H1 (cell line): Measurements from ENCODE around the gene PDIA3. TPM values are rescaled to one million over a fixed set of nuclear protein-coding genes. Genes with fewer than 3 reads are reported as not detected.

Source experiments
- CREB1 ChIP-seq: IDR thresholded peaks from 2 replicates; pipeline ENCODE4 v1.6.1; 2012; ENCODE audit warnings: inconsistent platforms
- CTCF ChIP-seq, 3 experiments: IDR thresholded peaks; 1 replicate in 2 of 3; 2 replicates in 1 of 3; pipeline versions ENCODE4 v1.5.1 to v1.6.1; 2011; ENCODE audit warnings: low read length in 3 of 3, mild to moderate bottlenecking in 3 of 3, inconsistent platforms in 2 of 3, low read depth in 1 of 3, moderate library complexity in 1 of 3; ENCODE audit not compliant: insufficient read depth in 1 of 3; ENCODE audit errors: control extremely low read depth in 1 of 3
- SUZ12 ChIP-seq: fragments of 200-600 bp; sonication (generic); IDR thresholded peaks from 2 replicates; pipeline ENCODE4 v1.6.1; 2012; ENCODE audit warnings: mild to moderate bottlenecking, inconsistent platforms, low read length, moderate library complexity, mixed read lengths
- polyA plus RNA-seq, 7 experiments: library from polyadenylated mRNA; depleted of rRNA in 3 of 7; stranded (reverse) in 5 of 7; unstranded in 2 of 7; fragments of >200 nt in 5 of 7; fragments of 200-250 nt in 2 of 7; gene quantifications; 1 replicate in 5 of 7; 2 replicates in 1 of 7; 4 replicates in 1 of 7; pipeline versions ENCODE4 v1.2.1 to v1.2.3, GENCODE V29; 2011 to 2013; ENCODE audit warnings: missing spikeins in 2 of 7, mixed read lengths in 2 of 7
- total RNA-seq: library from RNA; stranded (reverse); fragmentation: NEBNext Ultra II Directional; extraction: Animal tissue kit (Norgen Biotek cat#: 25700); gene quantifications from 2 replicates; pipeline ENCODE4 v1.2.1, GENCODE V29; 2021

PDIA3 gene
- total and polyA plus RNA-seq, 2 of the 8 experiments (the other 6 are each of a cell fraction or from before 2014, with no cell fraction given): 90.4 to 655 TPM

- peak; percentile 19 to 85 (median 55) for TF ChIP-seq CTCF (IDR thresholded peaks at IDR 0.05; ENCODE audit: control extremely low read depth in 1 of 3, insufficient read depth in 1 of 3, low read depth in 1 of 3, low read length in 3 of 3)
- no peak for TF ChIP-seq CREB1
- TF ChIP-seq SUZ12: no peak
- TF ChIP-seq, all 59 proteins: peak for 2
These were observed 23.5 kb downstream of the PDIA3 start (continued) for GRCh38 chr15:43769584-43770228.
